GM23248 (cell line): ENCODE data around the gene FILIP1L. TPM values are rescaled to one million over a fixed set of nuclear protein-coding genes. Genes with fewer than 3 reads are reported as not detected.

ENCODE experiments used
- DNase-seq: peaks from one replicate; pipeline ENCODE4 v3.0.0-alpha.2; 2015
- H2AFZ ChIP-seq: fragments of 200-600 bp; sonication (generic); 2 replicates; pipeline ENCODE4 v1.6.1; 2016; ENCODE audit warnings: antibody characterized with exemption
- H3F3A ChIP-seq: fragments of 200-600 bp; sonication (generic); 2 replicates; pipeline ENCODE4 v1.6.1; 2016; ENCODE audit warnings: mild to moderate bottlenecking, antibody characterized with exemption, mixed run types; ENCODE audit not compliant: insufficient read depth
- H3K27ac ChIP-seq: fragments of 200-600 bp; sonication (generic); 2 replicates; pipeline ENCODE4 v1.5.1; 2016; ENCODE audit warnings: mild to moderate bottlenecking
- H3K27me3 ChIP-seq: fragments of 200-600 bp; sonication (generic); replicated peaks from 2 replicates; pipeline ENCODE4 v1.6.1; 2016; ENCODE audit warnings: mild to moderate bottlenecking; ENCODE audit not compliant: insufficient read depth
- H3K36me3 ChIP-seq: fragments of 200-600 bp; sonication (generic); 2 replicates; pipeline ENCODE4 v1.6.1; 2016; ENCODE audit warnings: low read depth, mild to moderate bottlenecking
- H3K4me1 ChIP-seq: fragments of 200-600 bp; sonication (generic); 2 replicates; pipeline ENCODE4 v1.6.1; 2016; ENCODE audit warnings: mild to moderate bottlenecking; ENCODE audit not compliant: insufficient read depth
- H3K4me2 ChIP-seq: fragments of 200-600 bp; sonication (generic); one replicate; pipeline ENCODE4 v1.6.1; 2016; ENCODE audit warnings: mild to moderate bottlenecking; ENCODE audit not compliant: unreplicated experiment
- H3K4me3 ChIP-seq: fragments of 200-600 bp; sonication (generic); 2 replicates; pipeline ENCODE4 v1.5.1; 2016; ENCODE audit warnings: mild to moderate bottlenecking
- H3K79me2 ChIP-seq: fragments of 200-600 bp; sonication (generic); 2 replicates; pipeline ENCODE4 v1.6.1; 2016; ENCODE audit warnings: mild to moderate bottlenecking; ENCODE audit not compliant: insufficient read depth
- H3K9ac ChIP-seq: fragments of 200-600 bp; sonication (generic); 2 replicates; pipeline ENCODE4 v1.6.1; 2016; ENCODE audit warnings: mild to moderate bottlenecking
- H3K9me2 ChIP-seq: fragments of 200-600 bp; sonication (generic); 2 replicates; pipeline ENCODE4 v1.6.1; 2016; ENCODE audit warnings: mixed run types, mild to moderate bottlenecking, moderate library complexity; ENCODE audit not compliant: insufficient read depth
- H3K9me3 ChIP-seq: fragments of 200-600 bp; sonication (generic); one replicate; pipeline ENCODE4 v1.6.1; 2017; ENCODE audit warnings: low read depth
- H4K20me1 ChIP-seq: fragments of 200-600 bp; sonication (generic); 2 replicates; pipeline ENCODE4 v1.6.0; 2016; ENCODE audit not compliant: insufficient read depth
- EZH2 ChIP-seq: fragments of 200-600 bp; sonication (generic); IDR thresholded peaks from 2 replicates; pipeline ENCODE4 v1.6.1; 2018; ENCODE audit warnings: antibody characterized with exemption, mild to moderate bottlenecking; ENCODE audit not compliant: insufficient read depth, poor library complexity, severe bottlenecking
- EZH2phosphoT487 ChIP-seq: fragments of 200-600 bp; sonication (generic); IDR thresholded peaks from 2 replicates; pipeline ENCODE4 v1.6.1; 2018; ENCODE audit warnings: antibody characterized with exemption, moderate library complexity, mild to moderate bottlenecking, low read depth; ENCODE audit not compliant: insufficient read depth
- whole genome bisulfite sequencing, 2 experiments: methylation state at CpG; one replicate each; pipeline ENCODE4 v1.1.6; 2015 to 2017; ENCODE audit warnings: low lambda C conversion rate in 2 of 2, low coverage in 1 of 2; ENCODE audit errors: missing lambda C conversion rate in 2 of 2; 5-methylcytosine and 5-hydroxymethylcytosine counted together
- in situ Hi-C: fragments of 300-500 bp; cut with MboI; formaldehyde crosslinking; loops from 2 replicates; pipeline ENCODE4 v1.15.0; 2020
- polyA plus RNA-seq: library from polyadenylated mRNA; unstranded; fragments of >200 nt; fragmentation: Nextera tagmentation; extraction: Ambion mirVana; gene quantifications from 2 replicates; pipeline ENCODE4 v1.2.1, GENCODE V29; 2016
- total RNA-seq: library from RNA; depleted of rRNA; stranded (reverse); fragments of >200 nt; shearing (Covaris generic); gene quantifications from 2 replicates; pipeline ENCODE4 v1.2.3, GENCODE V29; 2014

FILIP1L gene
- total and polyA plus RNA-seq, 2 experiments from 2014 or later: 45.0 to 66.3 TPM

DNA sequence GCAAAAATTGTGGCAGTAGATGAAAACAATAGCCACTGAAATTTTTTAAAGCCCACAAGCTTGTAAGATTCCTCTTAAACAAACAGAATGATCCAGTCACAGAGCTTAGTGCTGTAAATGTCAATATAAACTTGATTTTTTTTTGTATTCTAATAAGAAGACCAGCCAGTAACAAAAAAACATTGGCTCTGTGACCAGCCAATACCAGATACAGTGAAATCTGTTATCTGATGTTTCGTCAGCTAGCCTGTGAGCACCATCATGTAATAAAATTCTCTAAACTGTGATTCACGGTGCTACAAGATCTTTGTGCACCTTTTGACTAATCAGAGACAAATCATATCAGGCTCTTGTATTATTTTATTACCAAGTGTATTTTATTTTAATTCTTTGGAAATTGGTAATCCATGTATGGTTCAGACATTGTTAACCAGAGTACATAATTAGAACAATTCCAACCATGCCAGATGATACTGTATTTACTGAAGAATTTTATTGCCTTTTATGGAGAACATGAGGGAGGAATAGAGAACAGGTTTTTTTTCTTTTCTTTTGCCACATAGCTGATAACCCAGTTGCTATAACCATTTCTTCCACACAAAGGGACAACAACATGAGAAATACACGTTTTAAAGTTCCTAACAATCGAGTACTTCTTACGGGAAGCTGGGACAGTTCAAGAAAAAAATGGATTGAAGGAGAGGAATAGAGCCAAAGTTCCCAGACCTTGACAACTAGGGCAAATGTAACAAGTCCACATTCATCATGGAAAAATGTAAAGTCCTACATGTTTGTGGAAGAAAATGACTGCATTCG is 71.9 kb downstream of the FILIP1L start:
- H3K27ac ChIP-seq: peak overlapping the region; percentile 96
- H3F3A ChIP-seq: peaks cover 73% of the 10 kb centered on the region
- peaks cover 66% of the 10 kb centered on the region for H3K4me1 ChIP-seq
- peak; percentile 91 for DNase-seq
- WGBS, 2 experiments: 20 to 32% methylated on average over 6 of the region's 6 CpGs
- H3K36me3 ChIP-seq: no peaks in the 10 kb centered on the region
- no peaks in the 10 kb centered on the region for H3K79me2 ChIP-seq
- H2AFZ ChIP-seq: 0 out of 2 replicates have a peak overlapping the region, but pooled peaks have one; percentile 3
- no peak for TF ChIP-seq EZH2phosphoT487
- TF ChIP-seq EZH2: no peak
- no peaks in the 10 kb centered on the region for H4K20me1 ChIP-seq
- H3K4me2 ChIP-seq: peak overlapping the region; percentile 66
- in situ Hi-C loops: no loop called here
- H3K9me3 ChIP-seq: no peaks in the 10 kb centered on the region
- peak overlapping the region; percentile 51 for H3K4me3 ChIP-seq
- H3K9me2 ChIP-seq: no peaks in the 10 kb centered on the region
- no peaks in the 10 kb centered on the region for H3K27me3 ChIP-seq
- H3K9ac ChIP-seq: peak overlapping the region; percentile 74

DNA sequence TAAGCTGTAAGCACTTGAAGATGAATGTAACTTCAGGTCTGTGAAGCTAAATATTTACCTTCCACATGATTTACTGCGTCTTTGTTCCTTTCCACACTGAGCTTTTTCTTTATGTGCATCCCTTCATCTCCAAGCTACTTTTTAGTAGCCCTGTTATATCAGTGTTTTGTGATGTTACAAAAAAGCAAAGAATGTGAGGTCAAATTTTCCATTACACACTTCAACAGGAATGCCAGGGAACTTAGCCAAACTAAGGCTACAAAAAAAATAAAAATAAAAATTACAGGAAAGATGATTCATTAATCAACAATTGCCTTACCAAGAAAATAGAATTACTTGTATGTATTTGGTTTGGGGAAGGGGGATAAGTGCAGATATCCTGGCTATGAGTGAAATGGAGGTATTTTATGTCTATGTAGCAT is 73.0 kb downstream of the FILIP1L start:
- Histone ChIP-seq H3K4me2 (peak overlapping the region; percentile 74), H3K79me2 (no peaks in the 10 kb centered on the region), H3K27ac (peak overlapping the region; percentile 96), H3K4me1 (peaks cover 55% of the 10 kb centered on the region), H3F3A (peaks cover 64% of the 10 kb centered on the region), H3K27me3 (no peaks in the 10 kb centered on the region), H3K36me3 (no peaks in the 10 kb centered on the region), H3K9ac (peak overlapping the region; percentile 74), H3K4me3 (peak overlapping the region; percentile 51), H2AFZ (no peak overlapping the region), H3K9me3 (no peaks in the 10 kb centered on the region), H3K9me2 (no peaks in the 10 kb centered on the region), H4K20me1 (no peaks in the 10 kb centered on the region)
- DNase-seq: peak; percentile 82
- in situ Hi-C loops: no loop called here
- no peak for TF ChIP-seq EZH2phosphoT487
- no peak for TF ChIP-seq EZH2
- 3 to 4% methylated on average over 1 of the region's 1 CpG for WGBS, 2 experiments

GRCh38 chr3:100040451-100041225 is 73.7 kb downstream of the FILIP1L start:
- no peaks in the 10 kb centered on the region for H3K79me2 ChIP-seq
- H3K9me3 ChIP-seq: no peaks in the 10 kb centered on the region
- no peaks in the 10 kb centered on the region for H4K20me1 ChIP-seq
- H3F3A ChIP-seq: peaks cover 57% of the 10 kb centered on the region
- in situ Hi-C loops: no loop called here
- H3K9me2 ChIP-seq: no peaks in the 10 kb centered on the region
- peak overlapping the region; percentile 16; the same call in 1 of the 2 replicates for H2AFZ ChIP-seq
- no peaks in the 10 kb centered on the region for H3K36me3 ChIP-seq
- H3K9ac ChIP-seq: peak overlapping the region; percentile 74
- H3K27ac ChIP-seq: peak overlapping the region; percentile 96
- 5 to 7% methylated on average over 3 of the region's 3 CpGs for WGBS, 2 experiments
- peak; percentile 80 for DNase-seq
- H3K4me2 ChIP-seq: peak overlapping the region; percentile 74
- peaks cover 48% of the 10 kb centered on the region for H3K4me1 ChIP-seq
- H3K27me3 ChIP-seq: no peaks in the 10 kb centered on the region
- peak overlapping the region; percentile 51 for H3K4me3 ChIP-seq
- TF ChIP-seq EZH2 (no peak), EZH2phosphoT487 (no peak)

DNA sequence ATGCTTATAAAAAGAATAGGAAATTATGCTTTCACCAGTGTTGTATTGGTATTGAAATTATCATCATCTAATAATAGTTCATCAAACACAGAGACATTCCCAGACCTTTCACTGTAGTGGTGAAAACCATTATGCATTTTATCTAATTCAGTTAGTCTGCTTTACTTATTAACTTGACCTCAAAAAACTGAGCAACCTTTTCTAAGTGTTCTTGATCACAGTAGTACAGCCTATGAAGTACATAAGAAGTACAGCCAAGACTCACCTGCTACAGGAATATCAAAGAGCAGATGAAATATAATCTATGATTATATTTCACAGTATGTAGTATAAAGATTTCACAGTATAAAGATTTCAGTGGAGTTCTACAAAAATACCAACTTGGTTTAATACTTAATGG is 75.2 kb downstream of the FILIP1L start:
- Histone ChIP-seq H3K9me3 (no peaks in the 10 kb centered on the region), H3K36me3 (no peaks in the 10 kb centered on the region), H4K20me1 (no peaks in the 10 kb centered on the region), H3K9me2 (no peaks in the 10 kb centered on the region), H3F3A (peaks cover 53% of the 10 kb centered on the region), H3K27me3 (no peaks in the 10 kb centered on the region), H3K27ac (no peak overlapping the region), H3K9ac (no peak overlapping the region), H2AFZ (no peak overlapping the region), H3K4me3 (no peak overlapping the region), H3K79me2 (no peaks in the 10 kb centered on the region), H3K4me1 (peaks cover 42% of the 10 kb centered on the region), H3K4me2 (no peak overlapping the region)
- no peak for TF ChIP-seq EZH2phosphoT487
- TF ChIP-seq EZH2: no peak
- in situ Hi-C loops: no loop called here
- DNase-seq: no peak
